Osteoblast (primary cell): Measurements from ENCODE around the gene TMEM236. TPM values are rescaled to one million over a fixed set of nuclear protein-coding genes. Genes with fewer than 3 reads are reported as not detected.

Experiments used
- DNase-seq: peaks from one replicate; pipeline ENCODE4 v3.0.0; 2011; ENCODE audit warnings: low spot score, mixed read lengths; ENCODE audit not compliant: insufficient read length; ENCODE audit errors: missing footprints
- H2AFZ ChIP-seq: 2 replicates; pipeline ENCODE4 v1.6.0; 2011; ENCODE audit warnings: mild to moderate bottlenecking, low read length
- H3K27ac ChIP-seq: 2 replicates; pipeline ENCODE4 v1.5.1; 2011; ENCODE audit warnings: mild to moderate bottlenecking, low read depth, low read length, moderate library complexity
- H3K27me3 ChIP-seq: 2 replicates; pipeline ENCODE4 v1.6.0; 2012; ENCODE audit warnings: mild to moderate bottlenecking, control low read depth, inconsistent platforms, low read length, moderate library complexity; ENCODE audit not compliant: insufficient read depth
- H3K36me3 ChIP-seq: 2 replicates; pipeline ENCODE4 v1.5.1; 2011; ENCODE audit warnings: mild to moderate bottlenecking, low read length, control low read depth, moderate library complexity; ENCODE audit not compliant: insufficient read depth
- H3K4me1 ChIP-seq: 2 replicates; pipeline ENCODE4 v1.5.1; 2011; ENCODE audit warnings: mild to moderate bottlenecking, low read length, control low read depth, moderate library complexity; ENCODE audit not compliant: insufficient read depth
- H3K4me2 ChIP-seq: 2 replicates; pipeline ENCODE4 v1.6.0; 2011; ENCODE audit warnings: mild to moderate bottlenecking, low read length; ENCODE audit not compliant: insufficient read depth
- H3K4me3 ChIP-seq: fragments of 200-600 bp; sonication (generic); 3 replicates; pipeline ENCODE4 v1.5.1; 2012; ENCODE audit warnings: mild to moderate bottlenecking, low read length, inconsistent platforms; ENCODE audit not compliant: insufficient read depth
- H3K79me2 ChIP-seq: 2 replicates; pipeline ENCODE4 v1.6.0; 2012; ENCODE audit warnings: mild to moderate bottlenecking, low read length, control low read depth, inconsistent platforms; ENCODE audit not compliant: insufficient read depth
- H3K9me3 ChIP-seq: 2 replicates; pipeline ENCODE4 v1.5.1; 2011; ENCODE audit warnings: low read depth, low read length, control low read depth
- H4K20me1 ChIP-seq: 2 replicates; pipeline ENCODE4 v1.6.0; 2012; ENCODE audit warnings: mild to moderate bottlenecking, low read length, control low read depth; ENCODE audit not compliant: insufficient read depth
- total RNA-seq: library from RNA; depleted of rRNA; stranded (reverse); fragments of >200 nt; gene quantifications from 2 replicates; pipeline ENCODE4 v1.2.3, GENCODE V29; 2012
- TF ChIP-seq, protein P1 (sequence below): IDR thresholded peaks from 2 replicates; pipeline ENCODE4 v1.5.1; 2011; ENCODE audit warnings: mild to moderate bottlenecking, low read depth, low read length, moderate library complexity; ENCODE audit errors: extremely low read depth

TMEM236 gene
- total RNA-seq, 1 donor = under 0.01 TPM

DNA sequence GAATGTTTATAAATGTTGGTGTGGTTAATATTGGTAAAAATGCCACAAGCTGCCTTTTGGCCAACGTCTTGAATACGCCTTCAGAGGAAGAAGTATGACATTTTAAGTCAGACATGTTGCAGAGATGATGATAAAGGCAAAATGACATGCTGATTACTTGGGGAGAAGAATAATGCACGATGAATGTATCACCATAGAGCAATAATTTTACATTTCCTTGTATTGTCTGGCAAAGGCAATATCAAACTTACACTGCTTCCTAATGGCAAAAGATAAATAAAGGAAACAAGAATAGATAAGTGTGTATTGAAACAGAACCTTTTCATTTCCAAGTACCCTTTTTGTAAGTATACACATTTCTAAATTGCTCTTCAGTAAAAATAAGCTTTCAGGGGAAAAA, 65.8 kb downstream of the TMEM236 start:
- no peak for DNase-seq
- no peaks in the 10 kb centered on the region for H4K20me1 ChIP-seq
- no peaks in the 10 kb centered on the region for H3K36me3 ChIP-seq
- H3K4me1 ChIP-seq = no peaks in the 10 kb centered on the region
- H3K27ac ChIP-seq = no peak overlapping the region
- no peak overlapping the region for H3K4me2 ChIP-seq
- TF ChIP-seq, protein P1, sequence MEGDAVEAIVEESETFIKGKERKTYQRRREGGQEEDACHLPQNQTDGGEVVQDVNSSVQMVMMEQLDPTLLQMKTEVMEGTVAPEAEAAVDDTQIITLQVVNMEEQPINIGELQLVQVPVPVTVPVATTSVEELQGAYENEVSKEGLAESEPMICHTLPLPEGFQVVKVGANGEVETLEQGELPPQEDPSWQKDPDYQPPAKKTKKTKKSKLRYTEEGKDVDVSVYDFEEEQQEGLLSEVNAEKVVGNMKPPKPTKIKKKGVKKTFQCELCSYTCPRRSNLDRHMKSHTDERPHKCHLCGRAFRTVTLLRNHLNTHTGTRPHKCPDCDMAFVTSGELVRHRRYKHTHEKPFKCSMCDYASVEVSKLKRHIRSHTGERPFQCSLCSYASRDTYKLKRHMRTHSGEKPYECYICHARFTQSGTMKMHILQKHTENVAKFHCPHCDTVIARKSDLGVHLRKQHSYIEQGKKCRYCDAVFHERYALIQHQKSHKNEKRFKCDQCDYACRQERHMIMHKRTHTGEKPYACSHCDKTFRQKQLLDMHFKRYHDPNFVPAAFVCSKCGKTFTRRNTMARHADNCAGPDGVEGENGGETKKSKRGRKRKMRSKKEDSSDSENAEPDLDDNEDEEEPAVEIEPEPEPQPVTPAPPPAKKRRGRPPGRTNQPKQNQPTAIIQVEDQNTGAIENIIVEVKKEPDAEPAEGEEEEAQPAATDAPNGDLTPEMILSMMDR = no peak
- peaks cover 2% of the 10 kb centered on the region for H3K27me3 ChIP-seq
- H2AFZ ChIP-seq = no peak overlapping the region
- no peaks in the 10 kb centered on the region for H3K9me3 ChIP-seq
- no peak overlapping the region for H3K4me3 ChIP-seq
- no peaks in the 10 kb centered on the region for H3K79me2 ChIP-seq

DNA sequence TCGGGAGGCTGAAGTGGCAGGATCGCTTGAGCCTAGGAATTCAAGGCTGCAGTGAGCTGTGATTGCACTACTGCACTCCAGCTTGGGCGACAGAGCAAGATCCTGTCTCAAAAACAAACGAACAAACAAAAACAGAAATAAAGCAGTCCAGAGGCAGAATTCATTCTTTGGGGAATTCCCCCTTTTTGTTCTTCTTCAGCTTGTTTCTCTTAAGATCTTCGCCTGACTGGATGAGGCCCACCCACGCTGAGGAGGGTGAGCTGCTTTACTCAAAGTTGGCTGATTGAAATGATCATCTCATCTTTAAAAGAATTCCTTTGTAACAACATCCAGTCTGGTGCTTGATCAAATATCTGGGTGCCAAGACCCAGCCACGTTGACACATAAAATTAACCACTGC, 67.8 kb downstream of the TMEM236 start:
- H4K20me1 ChIP-seq = no peaks in the 10 kb centered on the region
- no peaks in the 10 kb centered on the region for H3K79me2 ChIP-seq
- no peaks in the 10 kb centered on the region for H3K4me1 ChIP-seq
- H3K4me3 ChIP-seq = no peak overlapping the region
- peaks cover 13% of the 10 kb centered on the region for H3K27me3 ChIP-seq
- H3K9me3 ChIP-seq = no peaks in the 10 kb centered on the region
- TF ChIP-seq, protein P1 = no peak
- no peaks in the 10 kb centered on the region for H3K36me3 ChIP-seq
- H3K4me2 ChIP-seq = no peak overlapping the region
- no peak overlapping the region for H2AFZ ChIP-seq
- no peak for DNase-seq
- H3K27ac ChIP-seq = no peak overlapping the region

DNA sequence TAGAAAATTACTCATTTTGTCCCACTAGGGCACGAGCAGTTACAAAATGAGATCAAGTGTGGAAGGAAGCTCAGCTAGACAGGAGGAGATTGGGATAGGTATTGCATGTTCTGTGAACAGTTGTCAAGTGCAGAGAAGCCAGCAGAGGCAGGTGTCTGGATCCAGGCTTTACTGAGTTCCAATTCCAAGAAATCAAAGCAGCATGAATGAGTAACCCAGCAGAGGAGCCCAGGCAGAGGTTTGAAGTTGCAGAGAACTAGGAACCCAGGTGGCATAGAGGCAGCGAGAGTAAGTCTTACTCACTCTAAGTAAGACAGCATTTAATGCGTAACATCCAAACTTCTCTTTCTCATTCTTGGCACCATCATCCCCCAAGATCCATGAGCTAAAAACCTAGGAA, 68.9 kb downstream of the TMEM236 start:
- Histone ChIP-seq H3K4me3 (no peak overlapping the region), H3K27ac (no peak overlapping the region)

DNA sequence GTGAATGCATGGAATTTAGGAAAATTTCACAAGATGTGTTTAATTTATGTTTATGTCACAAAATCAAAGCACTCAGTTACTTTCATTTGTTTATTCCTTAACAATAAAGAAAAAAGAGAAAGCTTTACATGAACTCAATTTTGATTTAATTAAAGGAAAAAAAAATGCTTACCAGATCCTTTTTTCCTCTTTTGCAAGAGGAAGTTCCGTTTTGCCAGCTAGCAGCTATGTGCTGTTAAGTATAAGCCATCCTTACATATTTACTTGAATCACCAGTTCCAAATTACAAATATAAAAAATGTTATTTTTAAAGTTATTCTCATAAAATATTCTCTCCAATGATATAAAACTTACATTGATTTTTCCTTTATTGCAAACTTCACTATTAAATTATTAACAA, 69.9 kb downstream of the TMEM236 start:
- Histone ChIP-seq H3K79me2 (no peaks in the 10 kb centered on the region), H3K36me3 (no peaks in the 10 kb centered on the region), H3K4me3 (no peak overlapping the region), H3K4me2 (no peak overlapping the region), H3K27me3 (peaks cover 13% of the 10 kb centered on the region), H2AFZ (no peak overlapping the region), H3K9me3 (no peaks in the 10 kb centered on the region), H3K4me1 (no peaks in the 10 kb centered on the region), H3K27ac (no peak overlapping the region), H4K20me1 (no peaks in the 10 kb centered on the region)
- TF ChIP-seq, protein P1 = no peak
- DNase-seq = no peak

More for the DNA sequence above, 68.9 kb downstream of the TMEM236 start:
- TF ChIP-seq, protein P1 = no peak
- Histone ChIP-seq H3K4me2 (no peak overlapping the region), H3K27me3 (peaks cover 13% of the 10 kb centered on the region), H3K9me3 (no peaks in the 10 kb centered on the region), H3K79me2 (no peaks in the 10 kb centered on the region), H2AFZ (no peak overlapping the region), H3K4me1 (no peaks in the 10 kb centered on the region), H4K20me1 (no peaks in the 10 kb centered on the region), H3K36me3 (no peaks in the 10 kb centered on the region)
- DNase-seq = no peak
